ENCODE data around the gene STRA6.
"Not testable (repeated sequence)": the region's sequence is repeated elsewhere in the genome, so short reads cannot be mapped to it uniquely, and the experiment has no call there.

DNA sequence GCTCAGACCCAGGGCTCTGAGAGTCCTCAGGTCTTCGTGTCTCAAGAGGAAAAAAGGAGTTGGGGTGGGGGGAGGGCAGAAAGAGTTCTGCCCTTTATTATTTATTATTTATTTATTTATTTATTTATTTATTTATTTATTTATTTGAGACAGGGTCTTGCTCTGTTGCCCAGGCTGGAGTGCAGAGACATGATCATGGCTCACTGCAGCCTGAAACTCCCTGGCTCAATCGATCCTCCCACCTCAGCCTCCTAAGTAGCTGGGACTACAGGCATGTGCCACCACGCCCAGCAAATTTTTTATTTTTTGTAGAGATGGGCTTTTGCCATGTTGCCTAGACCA is 40.4 kb downstream of the STRA6 start:
- TF ChIP-seq, protein P1, sequence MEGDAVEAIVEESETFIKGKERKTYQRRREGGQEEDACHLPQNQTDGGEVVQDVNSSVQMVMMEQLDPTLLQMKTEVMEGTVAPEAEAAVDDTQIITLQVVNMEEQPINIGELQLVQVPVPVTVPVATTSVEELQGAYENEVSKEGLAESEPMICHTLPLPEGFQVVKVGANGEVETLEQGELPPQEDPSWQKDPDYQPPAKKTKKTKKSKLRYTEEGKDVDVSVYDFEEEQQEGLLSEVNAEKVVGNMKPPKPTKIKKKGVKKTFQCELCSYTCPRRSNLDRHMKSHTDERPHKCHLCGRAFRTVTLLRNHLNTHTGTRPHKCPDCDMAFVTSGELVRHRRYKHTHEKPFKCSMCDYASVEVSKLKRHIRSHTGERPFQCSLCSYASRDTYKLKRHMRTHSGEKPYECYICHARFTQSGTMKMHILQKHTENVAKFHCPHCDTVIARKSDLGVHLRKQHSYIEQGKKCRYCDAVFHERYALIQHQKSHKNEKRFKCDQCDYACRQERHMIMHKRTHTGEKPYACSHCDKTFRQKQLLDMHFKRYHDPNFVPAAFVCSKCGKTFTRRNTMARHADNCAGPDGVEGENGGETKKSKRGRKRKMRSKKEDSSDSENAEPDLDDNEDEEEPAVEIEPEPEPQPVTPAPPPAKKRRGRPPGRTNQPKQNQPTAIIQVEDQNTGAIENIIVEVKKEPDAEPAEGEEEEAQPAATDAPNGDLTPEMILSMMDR (IDR thresholded peaks at IDR 0.05): not testable (repeated sequence)
- not testable (repeated sequence) for TF ChIP-seq POLR2AphosphoS5 (IDR thresholded peaks at IDR 0.05); POLR2A (IDR thresholded peaks at IDR 0.05; ENCODE audit: low read depth); EP300 (IDR thresholded peaks at IDR 0.05)

All from esophagus muscularis mucosa (tissue), 4 donors.